HepG2 (cell line): ENCODE data around the gene ZNF74. TPM values are rescaled to one million over a fixed set of nuclear protein-coding genes. Genes with fewer than 3 reads are reported as not detected.

Experiments
- ATF7-NPFF ChIP-seq: sonication (generic); formaldehyde crosslinking; IDR thresholded peaks from 2 replicates; pipeline ENCODE4 v1.8.1; 2023; ENCODE audit warnings: mild to moderate bottlenecking, low read depth, missing genetic modification reagents, moderate library complexity
- ELF1 ChIP-seq: sonication (generic); formaldehyde crosslinking; IDR thresholded peaks from 2 replicates; pipeline ENCODE4 v1.4.0; 2020; ENCODE audit warnings: missing genetic modification reagents
- HMGA1 ChIP-seq: sonication (generic); formaldehyde crosslinking; conservative IDR thresholded peaks from 2 replicates; pipeline ENCODE4 v1.4.0; 2020; ENCODE audit warnings: missing genetic modification reagents
- NRL ChIP-seq: sonication (generic); formaldehyde crosslinking; IDR thresholded peaks from 2 replicates; pipeline ENCODE4 v1.5.0; 2020; ENCODE audit warnings: missing genetic modification reagents, mild to moderate bottlenecking, moderate library complexity, borderline replicate concordance
- ZFP36 ChIP-seq: fragments of 150-350 bp; IDR thresholded peaks from 2 replicates; pipeline ENCODE4 v1.6.1; 2018; ENCODE audit warnings: borderline replicate concordance, low read length, low read depth; ENCODE audit not compliant: partially characterized antibody
- ZNF251 ChIP-seq: sonication (generic); formaldehyde crosslinking; IDR thresholded peaks from 2 replicates; pipeline ENCODE4 v1.9.0; 2021; ENCODE audit warnings: mild to moderate bottlenecking, missing genetic modification reagents
- ZNF350 ChIP-seq: sonication (generic); formaldehyde crosslinking; IDR thresholded peaks from 2 replicates; pipeline ENCODE4 v1.4.0; 2020; ENCODE audit warnings: mild to moderate bottlenecking, low read depth, missing genetic modification reagents, borderline replicate concordance
- ZNF567 ChIP-seq: sonication (generic); formaldehyde crosslinking; IDR thresholded peaks from 2 replicates; pipeline ENCODE4 v1.8.1; 2023; ENCODE audit warnings: mild to moderate bottlenecking, missing genetic modification reagents, borderline replicate concordance
- ZNF773 ChIP-seq: sonication (generic); formaldehyde crosslinking; IDR thresholded peaks from 2 replicates; pipeline ENCODE4 v1.4.0; 2020; ENCODE audit warnings: missing genetic modification reagents, borderline replicate concordance
- polyA plus RNA-seq, 8 experiments: library from polyadenylated mRNA; depleted of rRNA in 3 of 8; stranded (reverse) in 7 of 8; unstranded in 1 of 8; fragments of >200 nt; fragmentation: Illumina TruSeq in 4 of 8; extraction: Trizol in 4 of 8; gene quantifications; 2 replicates each; pipeline versions ENCODE4 v1.2.1 to v1.2.3, GENCODE V29; 2011 to 2016; ENCODE audit warnings: low read depth in 4 of 8, missing spikeins in 1 of 8, mixed read lengths in 1 of 8; ENCODE audit not compliant: insufficient read depth in 1 of 8
- total RNA-seq, 5 experiments: library from RNA; depleted of rRNA; stranded (reverse); fragments of >200 nt; fragmentation: Illumina TruSeq; extraction: Trizol; gene quantifications; 2 replicates each; pipeline ENCODE4 v1.2.3, GENCODE V29; 2016; ENCODE audit warnings: low read depth in 1 of 5
- TF ChIP-seq, protein P1 (sequence below): sonication (generic); formaldehyde crosslinking; IDR thresholded peaks from 2 replicates; pipeline ENCODE4 v1.5.1; 2020; ENCODE audit warnings: mild to moderate bottlenecking, missing genetic modification reagents
- TF ChIP-seq, protein P2 (sequence below): sonication (generic); formaldehyde crosslinking; IDR thresholded peaks from 2 replicates; pipeline ENCODE4 v1.8.1; 2023; ENCODE audit warnings: missing genetic modification reagents, mild to moderate bottlenecking, borderline replicate concordance
- TF ChIP-seq, protein P3 (sequence below): sonication (generic); formaldehyde crosslinking; IDR thresholded peaks from 2 replicates; pipeline ENCODE4 v1.8.1; 2022; ENCODE audit warnings: low read depth, mild to moderate bottlenecking, missing genetic modification reagents
- TF ChIP-seq, protein P4 (sequence below): sonication (generic); formaldehyde crosslinking; IDR thresholded peaks from 2 replicates; pipeline ENCODE4 v1.9.0; 2021; ENCODE audit warnings: mild to moderate bottlenecking, missing genetic modification reagents
- TF ChIP-seq, protein P5 (sequence below): IDR thresholded peaks from 2 replicates; pipeline ENCODE4 v1.6.1; 2012; ENCODE audit warnings: inconsistent platforms

The ZNF74 gene
- total and polyA plus RNA-seq, 2 of the 13 experiments (the other 11 are each of a cell fraction or from before 2014, with no cell fraction given), result 6.3 to 9.1 TPM

DNA sequence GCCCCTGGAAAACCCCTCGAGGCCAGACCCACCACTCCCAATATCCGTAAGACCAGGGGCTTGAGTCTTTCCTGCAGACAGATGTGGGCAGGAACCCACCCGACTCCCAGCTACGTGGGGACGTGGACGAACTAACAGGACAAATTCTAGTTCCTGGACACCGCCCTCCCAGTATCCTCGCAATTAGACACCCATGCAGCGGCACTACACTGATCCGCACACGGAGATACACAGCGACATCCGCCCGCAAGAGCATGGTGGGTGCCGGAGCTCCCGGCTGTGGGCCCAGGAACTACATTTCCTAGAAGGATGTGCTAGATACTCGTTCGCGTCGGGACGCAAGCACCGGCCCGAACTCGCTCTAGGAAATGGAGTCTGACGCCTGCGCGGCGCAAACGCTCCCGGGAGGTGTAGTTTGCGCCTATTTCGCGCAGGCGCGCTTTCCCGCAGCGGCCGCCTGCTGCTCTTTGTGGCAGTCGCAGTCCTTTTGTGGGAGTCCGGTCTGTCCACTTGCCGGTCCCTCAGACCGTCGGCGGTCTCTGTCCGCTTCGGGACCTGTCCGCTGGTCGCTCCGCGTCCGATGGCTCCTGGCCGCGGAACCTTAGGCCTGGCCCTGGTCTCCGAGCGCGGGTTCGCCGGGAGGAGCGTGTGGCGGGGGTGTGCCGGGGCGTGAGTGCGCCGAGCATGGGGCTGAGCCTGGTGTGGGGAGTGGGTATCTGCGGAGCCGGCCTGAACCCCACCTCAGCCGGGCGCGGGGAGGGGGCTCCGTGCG, at the start of gene ZNF74 (continued):
- TF ChIP-seq, protein P1, sequence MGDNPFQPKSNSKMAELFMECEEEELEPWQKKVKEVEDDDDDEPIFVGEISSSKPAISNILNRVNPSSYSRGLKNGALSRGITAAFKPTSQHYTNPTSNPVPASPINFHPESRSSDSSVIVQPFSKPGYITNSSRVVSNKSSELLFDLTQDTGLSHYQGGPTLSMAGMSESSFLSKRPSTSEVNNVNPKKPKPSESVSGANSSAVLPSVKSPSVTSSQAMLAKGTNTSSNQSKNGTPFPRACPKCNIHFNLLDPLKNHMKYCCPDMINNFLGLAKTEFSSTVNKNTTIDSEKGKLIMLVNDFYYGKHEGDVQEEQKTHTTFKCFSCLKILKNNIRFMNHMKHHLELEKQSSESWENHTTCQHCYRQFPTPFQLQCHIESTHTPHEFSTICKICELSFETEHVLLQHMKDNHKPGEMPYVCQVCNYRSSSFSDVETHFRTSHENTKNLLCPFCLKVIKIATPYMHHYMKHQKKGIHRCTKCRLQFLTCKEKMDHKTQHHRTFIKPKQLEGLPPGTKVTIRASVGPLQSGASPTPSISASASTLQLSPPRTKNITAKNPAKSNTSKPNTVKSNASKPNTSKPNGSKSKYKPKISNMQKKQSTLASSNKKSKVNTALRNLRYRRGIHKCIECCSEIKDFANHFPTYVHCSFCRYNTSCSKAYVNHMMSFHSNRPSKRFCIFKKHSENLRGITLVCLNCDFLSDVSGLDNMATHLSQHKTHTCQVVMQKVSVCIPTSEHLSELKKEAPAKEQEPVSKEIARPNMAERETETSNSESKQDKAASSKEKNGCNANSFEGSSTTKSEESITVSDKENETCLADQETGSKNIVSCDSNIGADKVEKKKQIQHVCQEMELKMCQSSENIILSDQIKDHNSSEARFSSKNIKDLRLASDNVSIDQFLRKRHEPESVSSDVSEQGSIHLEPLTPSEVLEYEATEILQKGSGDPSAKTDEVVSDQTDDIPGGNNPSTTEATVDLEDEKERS (CRISPR knock-in tag), result 0 out of 2 replicates have a peak, but pooled peaks have one; percentile 27
- 0 out of 2 replicates have a peak, but pooled peaks have one; percentile 33 for TF ChIP-seq ZNF773 (CRISPR knock-in tag)
- TF ChIP-seq, protein P2, sequence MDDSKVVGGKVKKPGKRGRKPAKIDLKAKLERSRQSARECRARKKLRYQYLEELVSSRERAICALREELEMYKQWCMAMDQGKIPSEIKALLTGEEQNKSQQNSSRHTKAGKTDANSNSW (CRISPR knock-in tag), result no peak; the same call in 1 of the 2 replicates
- no peak for TF ChIP-seq ZFP36
- TF ChIP-seq HMGA1 (CRISPR knock-in tag), result no peak
- peak; percentile 83; the same call in 1 of the 2 replicates for TF ChIP-seq NRL (CRISPR knock-in tag)
- peak; percentile 78 for TF ChIP-seq ELF1
- TF ChIP-seq, protein P3, sequence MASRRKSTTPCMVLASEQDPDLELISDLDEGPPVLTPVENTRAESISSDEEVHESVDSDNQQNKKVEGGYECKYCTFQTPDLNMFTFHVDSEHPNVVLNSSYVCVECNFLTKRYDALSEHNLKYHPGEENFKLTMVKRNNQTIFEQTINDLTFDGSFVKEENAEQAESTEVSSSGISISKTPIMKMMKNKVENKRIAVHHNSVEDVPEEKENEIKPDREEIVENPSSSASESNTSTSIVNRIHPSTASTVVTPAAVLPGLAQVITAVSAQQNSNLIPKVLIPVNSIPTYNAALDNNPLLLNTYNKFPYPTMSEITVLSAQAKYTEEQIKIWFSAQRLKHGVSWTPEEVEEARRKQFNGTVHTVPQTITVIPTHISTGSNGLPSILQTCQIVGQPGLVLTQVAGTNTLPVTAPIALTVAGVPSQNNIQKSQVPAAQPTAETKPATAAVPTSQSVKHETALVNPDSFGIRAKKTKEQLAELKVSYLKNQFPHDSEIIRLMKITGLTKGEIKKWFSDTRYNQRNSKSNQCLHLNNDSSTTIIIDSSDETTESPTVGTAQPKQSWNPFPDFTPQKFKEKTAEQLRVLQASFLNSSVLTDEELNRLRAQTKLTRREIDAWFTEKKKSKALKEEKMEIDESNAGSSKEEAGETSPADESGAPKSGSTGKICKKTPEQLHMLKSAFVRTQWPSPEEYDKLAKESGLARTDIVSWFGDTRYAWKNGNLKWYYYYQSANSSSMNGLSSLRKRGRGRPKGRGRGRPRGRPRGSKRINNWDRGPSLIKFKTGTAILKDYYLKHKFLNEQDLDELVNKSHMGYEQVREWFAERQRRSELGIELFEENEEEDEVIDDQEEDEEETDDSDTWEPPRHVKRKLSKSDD (CRISPR knock-in tag), result peak; percentile 17; the same call in 1 of the 2 replicates
- TF ChIP-seq ZNF251 (CRISPR knock-in tag), result no peak
- TF ChIP-seq, protein P4, sequence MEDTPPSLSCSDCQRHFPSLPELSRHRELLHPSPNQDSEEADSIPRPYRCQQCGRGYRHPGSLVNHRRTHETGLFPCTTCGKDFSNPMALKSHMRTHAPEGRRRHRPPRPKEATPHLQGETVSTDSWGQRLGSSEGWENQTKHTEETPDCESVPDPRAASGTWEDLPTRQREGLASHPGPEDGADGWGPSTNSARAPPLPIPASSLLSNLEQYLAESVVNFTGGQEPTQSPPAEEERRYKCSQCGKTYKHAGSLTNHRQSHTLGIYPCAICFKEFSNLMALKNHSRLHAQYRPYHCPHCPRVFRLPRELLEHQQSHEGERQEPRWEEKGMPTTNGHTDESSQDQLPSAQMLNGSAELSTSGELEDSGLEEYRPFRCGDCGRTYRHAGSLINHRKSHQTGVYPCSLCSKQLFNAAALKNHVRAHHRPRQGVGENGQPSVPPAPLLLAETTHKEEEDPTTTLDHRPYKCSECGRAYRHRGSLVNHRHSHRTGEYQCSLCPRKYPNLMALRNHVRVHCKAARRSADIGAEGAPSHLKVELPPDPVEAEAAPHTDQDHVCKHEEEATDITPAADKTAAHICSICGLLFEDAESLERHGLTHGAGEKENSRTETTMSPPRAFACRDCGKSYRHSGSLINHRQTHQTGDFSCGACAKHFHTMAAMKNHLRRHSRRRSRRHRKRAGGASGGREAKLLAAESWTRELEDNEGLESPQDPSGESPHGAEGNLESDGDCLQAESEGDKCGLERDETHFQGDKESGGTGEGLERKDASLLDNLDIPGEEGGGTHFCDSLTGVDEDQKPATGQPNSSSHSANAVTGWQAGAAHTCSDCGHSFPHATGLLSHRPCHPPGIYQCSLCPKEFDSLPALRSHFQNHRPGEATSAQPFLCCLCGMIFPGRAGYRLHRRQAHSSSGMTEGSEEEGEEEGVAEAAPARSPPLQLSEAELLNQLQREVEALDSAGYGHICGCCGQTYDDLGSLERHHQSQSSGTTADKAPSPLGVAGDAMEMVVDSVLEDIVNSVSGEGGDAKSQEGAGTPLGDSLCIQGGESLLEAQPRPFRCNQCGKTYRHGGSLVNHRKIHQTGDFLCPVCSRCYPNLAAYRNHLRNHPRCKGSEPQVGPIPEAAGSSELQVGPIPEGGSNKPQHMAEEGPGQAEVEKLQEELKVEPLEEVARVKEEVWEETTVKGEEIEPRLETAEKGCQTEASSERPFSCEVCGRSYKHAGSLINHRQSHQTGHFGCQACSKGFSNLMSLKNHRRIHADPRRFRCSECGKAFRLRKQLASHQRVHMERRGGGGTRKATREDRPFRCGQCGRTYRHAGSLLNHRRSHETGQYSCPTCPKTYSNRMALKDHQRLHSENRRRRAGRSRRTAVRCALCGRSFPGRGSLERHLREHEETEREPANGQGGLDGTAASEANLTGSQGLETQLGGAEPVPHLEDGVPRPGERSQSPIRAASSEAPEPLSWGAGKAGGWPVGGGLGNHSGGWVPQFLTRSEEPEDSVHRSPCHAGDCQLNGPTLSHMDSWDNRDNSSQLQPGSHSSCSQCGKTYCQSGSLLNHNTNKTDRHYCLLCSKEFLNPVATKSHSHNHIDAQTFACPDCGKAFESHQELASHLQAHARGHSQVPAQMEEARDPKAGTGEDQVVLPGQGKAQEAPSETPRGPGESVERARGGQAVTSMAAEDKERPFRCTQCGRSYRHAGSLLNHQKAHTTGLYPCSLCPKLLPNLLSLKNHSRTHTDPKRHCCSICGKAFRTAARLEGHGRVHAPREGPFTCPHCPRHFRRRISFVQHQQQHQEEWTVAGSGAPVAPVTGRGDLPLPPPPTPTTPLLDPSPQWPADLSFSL (CRISPR knock-in tag), result no peak
- TF ChIP-seq ATF7-NPFF, result peak; percentile 78; the same call in 1 of the 2 replicates
- TF ChIP-seq ZNF567 (CRISPR knock-in tag), result 0 out of 2 replicates have a peak, but pooled peaks have one; percentile 79
- TF ChIP-seq, protein P5, sequence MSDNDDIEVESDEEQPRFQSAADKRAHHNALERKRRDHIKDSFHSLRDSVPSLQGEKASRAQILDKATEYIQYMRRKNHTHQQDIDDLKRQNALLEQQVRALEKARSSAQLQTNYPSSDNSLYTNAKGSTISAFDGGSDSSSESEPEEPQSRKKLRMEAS, result peak; percentile 51; the same call in 1 of the 2 replicates
- TF ChIP-seq ZNF350, result peak; percentile 58; the same call in 1 of the 2 replicates
